ENCODE measurements around the gene UPK3BL2.
"Not testable (repeated sequence)": the region's sequence is repeated elsewhere in the genome, so short reads cannot be mapped to it uniquely, and the experiment has no call there.

Gene UPK3BL2

DNA sequence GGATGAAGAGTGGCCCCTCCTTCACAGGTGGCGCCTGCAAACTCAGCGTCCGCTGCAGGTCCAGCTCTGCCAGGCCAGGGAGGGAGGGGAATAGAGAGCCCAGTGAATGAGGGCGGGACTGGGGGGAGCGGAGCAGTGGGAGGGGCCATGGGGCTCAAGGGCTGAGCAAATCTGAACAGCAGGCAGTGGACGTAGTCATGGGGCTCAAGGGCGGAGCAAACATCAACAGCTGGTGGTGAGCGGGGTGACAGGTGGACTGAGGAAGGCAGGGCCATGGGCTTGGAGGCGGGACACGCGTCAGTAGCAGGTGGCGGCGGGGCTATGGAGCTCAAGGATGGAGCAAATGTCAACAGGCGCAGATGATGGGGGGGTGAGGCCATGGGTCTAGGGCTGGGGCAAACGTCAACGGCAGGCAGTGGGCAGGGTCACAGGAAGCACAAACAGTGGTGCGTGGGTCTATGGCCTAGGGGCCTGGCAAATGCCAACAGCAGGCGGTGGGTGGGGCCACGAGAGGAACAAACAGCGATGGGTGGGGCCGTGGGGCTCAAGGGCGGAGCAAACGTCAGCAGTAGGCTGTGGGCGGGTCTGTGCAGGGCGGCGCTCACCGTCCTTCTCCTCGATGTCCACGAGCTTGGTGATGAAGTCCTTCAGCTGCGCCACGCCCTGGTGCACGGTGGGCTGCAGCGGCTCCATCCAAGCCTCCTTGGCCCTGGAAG lies 50.1 kb downstream of the UPK3BL2 start:
- DNase-seq: not testable (repeated sequence)

DNA sequence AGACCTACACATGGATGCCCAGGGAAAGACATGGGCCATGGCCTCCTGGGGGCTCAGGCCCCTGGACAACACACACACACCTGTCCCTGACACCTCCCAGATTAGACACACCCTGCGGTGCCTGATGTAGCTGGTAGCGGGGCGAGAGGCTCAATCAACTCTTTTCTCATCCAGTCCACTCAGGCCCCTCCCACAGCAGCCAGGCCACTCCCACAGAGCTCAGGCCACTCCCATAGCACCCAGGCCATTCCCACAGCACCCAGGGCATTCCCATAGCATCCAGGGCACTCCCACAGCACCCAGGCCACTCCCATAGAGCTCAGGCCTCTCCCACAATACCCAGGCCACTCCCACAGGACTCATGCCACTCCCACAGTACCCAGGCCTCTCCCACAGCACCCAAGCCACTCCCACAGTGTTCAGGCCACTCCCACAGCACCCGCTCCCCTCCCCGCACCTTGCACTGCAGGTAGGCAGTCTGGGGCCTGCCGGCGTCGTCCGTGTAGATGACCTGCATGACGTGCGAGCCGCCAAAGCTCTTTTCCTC lies 52.9 kb downstream of the UPK3BL2 start:
- not testable (repeated sequence) for DNase-seq
